22Rv1 (cell line): ENCODE measurements around the gene GABRB1.

Experiments used
- H3K27ac ChIP-seq: fragments of 450-650 bp; 2 replicates; pipeline ENCODE4 v1.5.1; 2017
- CTCF ChIP-seq: fragments of 450-650 bp; IDR thresholded peaks from 2 replicates; pipeline ENCODE4 v1.5.1; 2017; ENCODE audit warnings: mild to moderate bottlenecking
- ZFX ChIP-seq: fragments of 450-650 bp; IDR thresholded peaks from 2 replicates; pipeline ENCODE4 v1.6.1; 2017; ENCODE audit warnings: antibody characterized with exemption, borderline replicate concordance

GABRB1 gene

GRCh38 chr4:47342796-47343195 lies 311.4 kb downstream of the GABRB1 start:
- no peak for TF ChIP-seq CTCF
- no peak for TF ChIP-seq ZFX
- no peak overlapping the region for H3K27ac ChIP-seq

GRCh38 chr4:47349326-47349725 lies 318.0 kb downstream of the GABRB1 start:
- no peak for TF ChIP-seq ZFX
- no peak for TF ChIP-seq CTCF
- H3K27ac ChIP-seq: no peak overlapping the region

GRCh38 chr4:47355568-47355967 lies 324.2 kb downstream of the GABRB1 start:
- H3K27ac ChIP-seq: no peak overlapping the region
- TF ChIP-seq CTCF (no peak), ZFX (no peak)

- no peak for TF ChIP-seq CTCF
- no peak overlapping the region for H3K27ac ChIP-seq
These were observed 328.5 kb downstream of the GABRB1 start for GRCh38 chr4:47359891-47360290.

- TF ChIP-seq CTCF (no peak), ZFX (no peak)
These were observed 336.4 kb downstream of the GABRB1 start for GRCh38 chr4:47367761-47368160.

GRCh38 chr4:47368211-47368610 lies 336.8 kb downstream of the GABRB1 start:
- TF ChIP-seq ZFX: no peak
- no peak for TF ChIP-seq CTCF
- no peak overlapping the region for H3K27ac ChIP-seq

More at GRCh38 chr4:47367761-47368160, 336.4 kb downstream of the GABRB1 start:
- H3K27ac ChIP-seq: no peak overlapping the region

DNA sequence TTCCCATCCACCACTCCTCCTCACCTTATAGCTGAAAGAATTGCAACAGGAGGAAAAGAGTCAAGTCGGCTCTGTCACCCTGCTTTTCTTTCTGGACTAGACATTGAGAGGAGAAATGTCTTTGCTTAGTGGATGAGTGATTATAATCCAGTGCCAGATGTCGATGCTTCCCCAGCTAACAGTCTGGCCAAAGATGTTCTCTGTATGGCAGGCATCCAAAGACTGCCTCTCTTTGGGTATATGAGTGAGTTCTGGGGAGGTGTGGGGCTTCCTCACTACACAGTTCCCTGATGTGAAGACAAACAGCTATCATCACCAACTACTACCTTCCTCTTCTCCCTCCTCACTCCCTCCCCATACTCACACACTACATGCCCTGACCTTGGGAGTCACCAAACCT lies 341.2 kb downstream of the GABRB1 start:
- H3K27ac ChIP-seq: no peak overlapping the region
- TF ChIP-seq CTCF (no peak), ZFX (no peak)
